Erythroblast (primary cell): ENCODE measurements around the gene SLC18B1.

Experiments used
- GATA1 ChIP-seq: IDR thresholded peaks from 2 replicates; pipeline ENCODE4 v1.6.1; 2011; ENCODE audit warnings: low read depth, mild to moderate bottlenecking, control low read depth, low read length, moderate library complexity
- POLR2A ChIP-seq: IDR thresholded peaks from 2 replicates; pipeline ENCODE4 v1.6.1; 2011; ENCODE audit warnings: mild to moderate bottlenecking, low read length

- no peak for TF ChIP-seq POLR2A
- no peak for TF ChIP-seq GATA1
Measured at GRCh38 chr6:132812756-132813172, 14.3 kb upstream of the SLC18B1 start.
